Mononuclear cell (primary cell): ENCODE data around the gene PHYH. TPM values are rescaled to one million over a fixed set of nuclear protein-coding genes. Genes with fewer than 3 reads are reported as not detected.
"Not testable (repeated sequence)": the region's sequence is repeated elsewhere in the genome, so short reads cannot be mapped to it uniquely, and the experiment has no call there.

Experiments used
- H3K27me3 ChIP-seq: 2 replicates; pipeline ENCODE4 v1.6.0; 2011; ENCODE audit warnings: low read length, control low read depth; ENCODE audit not compliant: insufficient read depth
- H3K4me1 ChIP-seq: 2 replicates; pipeline ENCODE4 v1.5.1; 2011; ENCODE audit warnings: mild to moderate bottlenecking, low read length, control low read depth; ENCODE audit not compliant: insufficient read depth
- H3K4me3 ChIP-seq: 2 replicates; pipeline ENCODE4 v1.5.1; 2011; ENCODE audit warnings: mild to moderate bottlenecking, low read length, moderate library complexity
- H3K9me3 ChIP-seq: 2 replicates; pipeline ENCODE4 v1.5.1; 2011; ENCODE audit warnings: low read depth, mild to moderate bottlenecking, control low read depth, low read length
- total RNA-seq: library from RNA; depleted of rRNA; stranded (reverse); fragments of >200 nt; gene quantifications from one replicate; pipeline ENCODE4 v1.2.3, GENCODE V29; 2012

Gene PHYH
- total RNA-seq, 1 donor, result 8.3 TPM

GRCh38 chr10:13330980-13331379 lies 31.1 kb upstream of the PHYH start:
- not testable (repeated sequence) for H3K9me3 ChIP-seq, H3K27me3 ChIP-seq, H3K4me1 ChIP-seq, H3K4me3 ChIP-seq

DNA sequence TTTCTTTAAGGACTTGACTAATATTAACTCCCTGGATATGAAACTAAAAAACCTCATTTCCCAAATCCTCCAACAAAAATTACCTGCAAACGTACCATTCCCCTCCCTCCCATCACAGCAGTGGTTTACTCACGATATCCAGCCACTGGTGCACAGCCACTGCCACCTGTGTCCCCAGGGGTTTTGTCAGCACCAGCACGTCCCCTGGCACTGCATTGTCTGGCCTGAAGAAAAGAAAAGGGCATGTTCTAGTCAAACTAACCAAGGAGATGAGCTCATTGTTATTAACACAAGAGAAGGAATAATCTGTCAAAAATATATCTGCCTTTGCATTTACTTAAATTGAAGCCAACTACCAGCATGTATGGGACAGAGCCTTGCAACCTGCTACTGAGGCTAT lies 29.7 kb upstream of the PHYH start:
- Histone ChIP-seq H3K4me1 (no peaks in the 10 kb centered on the region), H3K4me3 (no peak overlapping the region), H3K9me3 (no peaks in the 10 kb centered on the region), H3K27me3 (no peaks in the 10 kb centered on the region)

GRCh38 chr10:13328613-13329012 lies 28.7 kb upstream of the PHYH start:
- Histone ChIP-seq H3K9me3 (no peaks in the 10 kb centered on the region), H3K4me3 (no peak overlapping the region), H3K27me3 (no peaks in the 10 kb centered on the region), H3K4me1 (no peaks in the 10 kb centered on the region)

DNA sequence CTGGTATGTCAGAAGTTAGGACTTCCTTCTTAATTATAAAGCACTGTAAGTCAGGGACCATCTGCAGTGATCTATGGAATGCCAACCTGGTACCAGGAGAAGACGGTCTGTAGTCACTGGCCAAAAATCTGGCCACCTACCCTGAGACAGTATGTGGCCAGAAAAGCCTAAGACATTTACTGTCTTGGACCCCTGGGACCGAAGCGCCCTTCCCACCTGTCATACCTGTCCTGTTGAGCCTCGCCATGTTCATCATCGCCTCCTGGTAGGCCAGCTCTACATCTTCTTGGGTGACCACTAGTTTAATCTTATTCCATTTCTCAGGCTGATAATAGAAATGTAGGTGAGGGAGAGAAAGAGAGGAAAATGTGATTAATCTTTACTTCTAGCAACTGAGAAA lies 28.3 kb upstream of the PHYH start:
- Histone ChIP-seq H3K9me3 (no peaks in the 10 kb centered on the region), H3K4me1 (no peaks in the 10 kb centered on the region), H3K27me3 (no peaks in the 10 kb centered on the region), H3K4me3 (no peak overlapping the region)

DNA sequence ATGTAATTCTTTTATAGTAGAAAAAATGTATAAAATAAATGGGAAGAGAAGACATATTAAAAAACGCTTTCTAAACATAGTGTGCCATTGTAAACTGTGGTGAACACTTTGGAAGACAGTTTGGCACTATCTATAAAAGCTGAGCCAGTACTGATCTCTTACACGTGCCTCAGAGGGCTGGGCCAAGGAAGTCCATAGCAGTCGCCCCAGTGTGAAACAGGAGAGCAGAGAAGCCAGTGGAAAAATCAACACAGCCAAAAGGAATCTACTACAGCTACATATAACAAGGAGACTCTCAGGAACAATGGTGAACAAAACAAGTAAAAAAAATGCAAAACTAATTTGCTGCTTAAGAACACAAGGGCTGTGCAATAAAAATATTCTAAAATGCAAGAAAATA lies 27.7 kb upstream of the PHYH start:
- Histone ChIP-seq H3K9me3 (no peaks in the 10 kb centered on the region), H3K27me3 (no peaks in the 10 kb centered on the region), H3K4me3 (no peak overlapping the region), H3K4me1 (no peaks in the 10 kb centered on the region)

- H3K27me3 ChIP-seq, result no peaks in the 10 kb centered on the region
- H3K4me1 ChIP-seq, result no peaks in the 10 kb centered on the region
- no peaks in the 10 kb centered on the region for H3K9me3 ChIP-seq
- no peak overlapping the region for H3K4me3 ChIP-seq
Measured at GRCh38 chr10:13322615-13323148, 22.8 kb upstream of the PHYH start.

GRCh38 chr10:13321576-13321975 lies 21.7 kb upstream of the PHYH start:
- Histone ChIP-seq H3K4me3 (no peak overlapping the region), H3K27me3 (no peaks in the 10 kb centered on the region), H3K4me1 (no peaks in the 10 kb centered on the region), H3K9me3 (no peaks in the 10 kb centered on the region)

- Histone ChIP-seq H3K27me3 (no peaks in the 10 kb centered on the region), H3K4me1 (no peaks in the 10 kb centered on the region), H3K9me3 (no peaks in the 10 kb centered on the region), H3K4me3 (no peak overlapping the region)
Measured at GRCh38 chr10:13319166-13319565, 19.3 kb upstream of the PHYH start.

DNA sequence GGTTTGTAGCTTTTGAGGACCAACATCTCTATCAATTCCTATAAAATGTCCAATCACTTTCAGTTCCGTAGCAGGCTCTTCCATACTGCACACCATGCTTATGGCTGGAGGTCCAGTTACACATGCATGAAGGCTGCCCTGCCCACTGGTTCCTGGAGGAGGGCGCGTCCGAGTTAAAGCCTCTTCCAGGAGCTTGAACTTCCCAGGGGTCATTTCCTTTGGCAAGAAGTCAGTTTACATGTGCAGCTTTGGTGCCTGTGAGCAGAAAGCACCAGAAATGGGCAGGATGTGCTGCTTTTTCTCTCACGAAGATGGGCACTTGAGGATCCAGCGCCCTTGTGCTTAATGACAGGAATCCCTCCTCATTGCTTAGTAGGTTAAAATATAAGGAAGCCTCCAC lies 17.6 kb upstream of the PHYH start:
- no peaks in the 10 kb centered on the region for H3K4me1 ChIP-seq
- no peaks in the 10 kb centered on the region for H3K9me3 ChIP-seq
- H3K4me3 ChIP-seq, result no peak overlapping the region
- no peaks in the 10 kb centered on the region for H3K27me3 ChIP-seq

DNA sequence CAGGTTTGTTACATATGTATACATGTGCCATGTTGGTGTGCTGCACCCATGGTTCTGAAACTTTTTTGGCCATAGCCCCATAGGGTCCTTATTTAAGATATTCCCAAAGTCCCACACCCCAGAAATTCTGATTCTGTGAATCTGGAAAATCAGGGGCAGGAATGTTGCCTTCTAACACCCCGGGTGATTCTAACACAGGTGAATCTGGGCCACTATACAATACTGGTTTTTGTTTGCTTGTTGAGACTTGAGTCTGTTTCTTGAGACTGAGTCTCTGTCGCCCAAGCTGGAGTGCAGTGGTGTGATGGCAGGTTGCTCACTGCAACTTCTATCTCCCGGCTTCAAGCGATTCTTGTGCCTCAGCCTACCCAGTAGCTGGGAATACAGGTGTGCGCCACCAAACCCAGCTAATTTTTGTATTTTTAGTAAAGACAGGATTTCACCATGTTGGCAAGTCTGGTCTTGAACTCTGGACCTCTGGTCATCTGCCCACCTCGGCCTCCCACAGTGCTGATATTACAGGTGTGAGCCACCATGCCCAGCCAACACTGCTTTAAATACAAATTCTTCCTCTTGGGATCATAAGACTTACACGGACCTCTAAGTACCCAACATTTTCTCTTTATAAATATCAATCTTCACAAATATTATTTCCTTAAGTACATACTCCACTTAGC lies 16.9 kb upstream of the PHYH start:
- no peaks in the 10 kb centered on the region for H3K4me1 ChIP-seq
- no peak overlapping the region for H3K4me3 ChIP-seq
- no peaks in the 10 kb centered on the region for H3K27me3 ChIP-seq
- H3K9me3 ChIP-seq, result no peaks in the 10 kb centered on the region

DNA sequence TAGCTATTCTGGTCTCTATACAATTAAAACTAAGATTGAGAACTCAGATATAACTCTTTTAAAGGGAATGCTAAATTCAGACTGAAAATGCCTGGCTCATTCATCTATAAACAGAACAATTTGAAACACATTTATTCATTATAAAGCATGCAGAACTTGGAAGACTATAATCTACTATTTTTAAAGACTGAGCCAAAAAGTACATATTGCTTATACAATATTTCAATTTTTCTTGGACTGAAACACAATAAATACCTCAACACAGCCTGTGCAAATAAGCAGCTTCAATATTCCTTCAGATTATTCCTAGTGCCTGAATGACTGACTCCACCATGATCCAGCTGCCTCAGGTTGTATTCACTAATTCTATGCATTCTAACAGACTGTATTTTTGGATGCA lies 15.5 kb upstream of the PHYH start:
- H3K9me3 ChIP-seq, result no peaks in the 10 kb centered on the region
- no peaks in the 10 kb centered on the region for H3K27me3 ChIP-seq
- H3K4me1 ChIP-seq, result no peaks in the 10 kb centered on the region
- H3K4me3 ChIP-seq, result no peak overlapping the region

GRCh38 chr10:13311177-13311575 lies 11.3 kb upstream of the PHYH start:
- Histone ChIP-seq H3K4me1 (no peaks in the 10 kb centered on the region), H3K9me3 (no peaks in the 10 kb centered on the region), H3K27me3 (no peaks in the 10 kb centered on the region), H3K4me3 (no peak overlapping the region)

DNA sequence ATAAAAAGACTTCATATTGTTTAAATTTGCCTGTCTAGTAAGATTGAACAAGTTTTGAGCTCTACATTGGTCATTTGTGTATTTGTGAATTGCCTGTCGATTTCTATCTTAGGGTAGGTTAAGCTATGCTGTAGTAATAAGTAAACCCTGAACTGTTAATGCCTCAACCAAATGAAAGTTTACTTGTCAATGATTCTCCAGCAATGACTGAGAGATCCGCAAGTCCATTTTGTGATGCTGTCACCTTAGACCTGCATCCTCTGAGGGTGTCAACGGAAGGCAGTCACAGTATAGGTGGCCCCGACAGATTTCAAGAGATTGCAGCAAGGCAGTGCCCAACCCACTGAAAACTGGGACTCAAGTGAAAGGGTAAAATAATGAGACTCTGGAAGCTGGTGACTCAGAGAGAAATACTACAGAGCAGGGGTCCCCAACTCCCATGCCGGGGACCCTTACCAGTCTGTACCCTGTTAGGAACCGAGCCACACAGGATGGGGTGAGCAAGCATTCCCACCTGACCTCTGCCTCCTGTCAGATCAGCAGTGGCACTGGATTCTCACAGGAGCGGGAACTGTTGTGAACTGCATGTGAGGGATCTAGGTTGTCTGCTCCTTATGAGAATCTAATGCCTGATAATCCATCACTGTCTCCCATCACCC lies 10.8 kb upstream of the PHYH start:
- H3K4me1 ChIP-seq, result no peaks in the 10 kb centered on the region
- no peaks in the 10 kb centered on the region for H3K27me3 ChIP-seq
- H3K9me3 ChIP-seq, result no peaks in the 10 kb centered on the region
- H3K4me3 ChIP-seq, result no peak overlapping the region

DNA sequence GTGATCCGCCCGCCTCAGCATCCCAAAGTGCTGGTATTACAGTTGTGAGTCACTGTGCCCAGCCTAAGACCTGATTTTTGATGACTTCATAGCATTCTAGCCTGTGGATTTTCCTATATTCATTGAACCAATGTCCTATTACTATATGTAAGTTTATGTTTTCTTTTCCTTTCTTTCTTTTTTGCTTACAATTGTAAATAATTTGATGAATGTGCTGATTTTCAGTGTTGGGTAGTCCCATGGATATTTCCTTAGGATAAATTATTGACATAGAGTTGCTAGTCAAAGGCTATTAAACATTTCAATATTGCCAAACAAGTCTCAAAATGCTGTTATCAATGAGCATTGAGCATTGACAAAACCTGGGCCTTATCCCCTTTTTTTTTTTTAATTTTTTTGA lies 9.9 kb upstream of the PHYH start:
- Histone ChIP-seq H3K4me3 (no peak overlapping the region), H3K4me1 (no peaks in the 10 kb centered on the region), H3K9me3 (no peaks in the 10 kb centered on the region), H3K27me3 (no peaks in the 10 kb centered on the region)

- Histone ChIP-seq H3K9me3 (no peaks in the 10 kb centered on the region), H3K4me3 (no peak overlapping the region), H3K27me3 (no peaks in the 10 kb centered on the region), H3K4me1 (no peaks in the 10 kb centered on the region)
Measured at GRCh38 chr10:13308096-13308495, 8.2 kb upstream of the PHYH start.

GRCh38 chr10:13306103-13306502 lies 6.2 kb upstream of the PHYH start:
- Histone ChIP-seq H3K9me3 (no peaks in the 10 kb centered on the region), H3K4me3 (no peak overlapping the region), H3K4me1 (peaks cover 14% of the 10 kb centered on the region), H3K27me3 (no peaks in the 10 kb centered on the region)
